HG03135 (cell line): ENCODE data around the gene ABCB10.
A peak's percentile ranks its signal among the peaks of the same experiment; 100 is the strongest.
"Not testable (repeated sequence)": the region's sequence is repeated elsewhere in the genome, so short reads cannot be mapped to it uniquely, and the experiment has no call there.

ENCODE experiments used
- ATAC-seq: cut with Tn5 transposase; IDR thresholded peaks from one replicate; pipeline ENCODE4 v1.9.1; 2021; ENCODE audit warnings: mild to moderate bottlenecking, moderate library complexity; ENCODE audit not compliant: unreplicated experiment

Gene ABCB10

DNA sequence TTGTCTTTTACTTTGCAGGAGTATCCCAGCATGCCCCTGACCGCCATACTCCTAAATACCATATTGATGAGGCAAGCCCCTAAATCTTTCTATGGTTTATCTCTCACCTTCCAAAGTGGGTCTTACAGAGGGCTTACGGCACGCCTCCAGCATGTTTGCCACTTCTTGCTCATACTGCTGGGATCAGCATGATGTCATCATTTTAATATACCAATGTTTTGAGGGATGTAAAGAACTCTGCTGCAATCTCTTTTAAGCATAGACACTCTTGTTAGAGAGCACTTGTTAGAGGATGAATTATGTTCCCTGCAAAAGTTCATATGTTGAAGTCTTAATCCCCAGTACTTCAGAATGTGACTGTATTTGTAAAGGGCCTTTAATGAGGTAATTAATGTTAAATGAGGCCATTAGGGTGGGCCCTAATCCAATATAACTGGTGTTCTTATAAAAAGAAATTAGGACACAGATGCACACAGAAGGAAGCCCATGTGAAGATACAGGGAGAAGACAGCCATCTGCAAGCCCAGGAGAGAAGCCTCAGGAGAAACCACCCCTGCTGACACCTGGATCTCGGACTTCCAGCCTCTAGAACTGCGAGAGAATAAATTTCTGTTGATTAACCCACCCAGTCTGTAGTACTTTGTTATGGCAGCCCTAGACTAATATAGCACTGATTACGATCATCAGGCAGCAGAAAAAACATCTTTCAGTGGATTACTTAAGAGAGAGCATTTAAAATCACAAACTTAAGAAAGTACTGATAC, 16.4 kb upstream of the ABCB10 start:
- no peak for ATAC-seq

GRCh38 chr1:229572286-229572685, 13.8 kb upstream of the ABCB10 start:
- ATAC-seq = no peak

- ATAC-seq = no peak
Measured at GRCh38 chr1:229570891-229571516, 12.5 kb upstream of the ABCB10 start.

DNA sequence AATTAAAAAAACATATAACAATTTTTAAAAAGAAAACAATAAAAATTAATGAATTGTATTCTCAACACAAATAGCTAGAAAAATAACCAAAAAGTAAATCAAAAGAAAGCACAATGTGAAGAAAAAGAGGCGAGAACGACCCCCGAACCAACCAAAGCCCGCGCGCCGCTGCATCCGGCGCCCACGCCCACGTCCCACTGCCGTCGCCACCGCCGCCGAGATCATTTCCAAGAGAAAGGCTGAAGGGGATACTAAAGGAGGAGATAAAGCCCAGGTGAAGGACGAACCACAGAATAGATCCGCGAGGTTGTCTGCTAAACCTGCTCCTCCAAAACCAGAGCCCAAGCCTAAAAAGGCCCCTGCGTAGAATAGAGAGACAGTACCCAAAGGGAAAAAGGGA, 11.8 kb upstream of the ABCB10 start:
- no peak for ATAC-seq

DNA sequence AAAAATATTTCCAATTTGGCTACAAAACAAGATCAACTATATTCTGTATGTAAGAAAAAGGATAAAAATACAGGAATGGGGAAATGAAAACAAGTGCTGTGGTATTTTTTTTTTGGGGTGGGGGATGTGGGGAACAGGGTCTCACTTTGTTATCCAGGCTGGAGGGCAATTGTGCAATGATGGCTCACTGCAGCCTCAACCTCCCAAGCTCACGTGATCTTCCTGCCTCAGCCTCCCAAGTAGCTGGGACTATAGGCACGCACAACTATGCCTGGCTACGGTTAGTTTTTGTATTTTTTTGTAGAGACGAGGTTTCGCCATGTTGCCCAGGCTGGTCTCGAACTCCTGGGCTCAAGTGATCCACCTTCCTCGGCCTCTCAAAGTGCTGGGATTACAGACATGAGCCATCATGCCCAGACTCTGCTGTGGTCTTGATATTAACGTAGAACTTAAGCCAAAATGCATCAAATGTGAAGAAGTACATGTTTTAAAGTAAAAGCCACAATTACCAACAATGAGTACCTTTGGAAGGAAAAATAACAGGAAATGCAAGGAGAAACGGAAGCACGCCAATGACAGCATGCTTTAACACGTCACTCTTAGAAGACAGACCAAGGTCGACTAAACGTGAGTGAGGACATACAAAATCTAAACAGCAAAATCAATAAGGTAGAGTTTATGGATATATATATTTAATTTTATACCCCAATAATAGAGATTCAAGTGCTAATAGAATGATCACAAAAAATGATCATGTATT, 8.8 kb upstream of the ABCB10 start:
- ATAC-seq = no peak

DNA sequence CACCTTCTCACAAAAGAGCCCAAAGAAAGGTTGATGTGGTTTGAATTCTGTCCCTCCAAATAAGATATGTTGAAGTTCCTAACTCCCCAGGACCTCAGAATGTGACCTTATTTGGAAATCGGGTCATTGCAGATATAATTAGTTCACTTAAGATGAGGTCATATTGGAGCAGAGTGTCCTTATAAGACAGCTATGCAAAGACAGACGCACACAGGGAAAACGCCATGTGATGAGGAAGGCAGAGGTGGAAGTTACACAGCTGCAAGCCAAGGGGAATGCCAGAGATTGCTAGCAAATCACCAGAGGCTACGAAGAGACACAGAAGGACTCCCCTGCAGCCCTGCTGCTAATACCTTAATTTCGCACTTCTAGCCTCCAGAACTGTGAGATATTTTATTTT, 5.2 kb upstream of the ABCB10 start:
- ATAC-seq = no peak

DNA sequence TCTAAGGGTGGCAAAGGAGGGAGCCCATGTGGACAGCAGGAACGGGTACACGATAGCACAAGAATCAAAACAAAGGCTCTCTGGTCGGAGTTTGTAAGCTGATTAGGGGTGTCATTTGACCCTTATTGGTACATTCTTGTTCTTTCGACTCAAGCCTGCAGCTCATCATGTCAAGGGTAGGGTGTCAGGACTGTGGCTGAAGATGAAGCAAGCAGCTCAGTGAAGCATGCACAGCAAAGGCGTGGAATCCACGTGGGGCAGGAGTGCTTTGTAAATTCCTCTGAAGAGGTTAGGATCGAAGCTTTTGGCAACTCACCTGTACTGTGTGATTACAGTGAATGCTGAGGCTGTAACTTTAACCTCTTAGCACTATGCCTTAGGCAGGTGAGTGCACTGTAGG, 4.7 kb upstream of the ABCB10 start:
- ATAC-seq = no peak

- no peak for ATAC-seq
Measured at GRCh38 chr1:229562686-229563085, 4.2 kb upstream of the ABCB10 start.

DNA sequence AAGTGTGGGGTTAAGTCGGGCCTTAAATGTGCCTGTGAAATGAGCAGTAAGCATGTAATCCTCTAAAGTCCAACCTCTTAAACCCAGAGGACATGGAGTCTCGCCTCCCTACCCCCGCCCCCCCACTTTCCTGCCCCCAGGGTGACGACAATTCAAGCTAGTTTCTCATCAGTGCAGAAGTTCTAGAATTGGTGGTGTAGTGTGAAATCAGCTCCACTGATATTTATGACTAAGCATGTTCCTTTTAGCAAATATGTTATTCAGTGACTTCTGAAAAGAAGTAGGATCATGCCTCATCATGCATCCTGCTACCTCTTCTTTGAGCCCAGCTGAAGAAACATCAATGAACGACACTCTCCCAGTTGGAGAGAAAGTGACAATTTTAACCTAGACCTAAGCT, 2.6 kb upstream of the ABCB10 start:
- no peak for ATAC-seq

- ATAC-seq = not testable (repeated sequence)
Measured at GRCh38 chr1:229560124-229560523, 1.6 kb upstream of the ABCB10 start.

DNA sequence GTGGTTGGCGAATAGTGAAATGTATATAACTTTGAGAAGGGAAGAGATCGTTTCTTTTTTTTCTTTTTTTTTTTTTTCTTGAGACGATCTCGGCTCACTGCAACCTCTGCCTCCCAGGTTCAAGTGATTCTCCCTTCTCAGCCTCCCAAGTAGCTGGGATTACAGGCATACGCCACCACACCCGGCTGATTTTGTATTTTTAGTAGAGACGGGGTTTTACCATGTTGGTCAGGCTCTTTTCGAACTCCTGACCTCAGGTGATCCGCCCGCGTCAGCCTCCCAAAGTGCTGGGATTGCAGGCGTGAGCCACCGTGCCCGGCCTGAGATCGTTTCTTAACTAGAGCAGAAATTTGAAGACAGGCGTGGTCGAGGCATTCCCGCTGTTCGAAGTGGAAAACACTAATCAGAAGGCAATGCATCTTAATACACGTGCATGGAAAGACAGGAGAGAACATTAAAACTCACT, 862 bp upstream of the ABCB10 start:
- not testable (repeated sequence) for ATAC-seq

DNA sequence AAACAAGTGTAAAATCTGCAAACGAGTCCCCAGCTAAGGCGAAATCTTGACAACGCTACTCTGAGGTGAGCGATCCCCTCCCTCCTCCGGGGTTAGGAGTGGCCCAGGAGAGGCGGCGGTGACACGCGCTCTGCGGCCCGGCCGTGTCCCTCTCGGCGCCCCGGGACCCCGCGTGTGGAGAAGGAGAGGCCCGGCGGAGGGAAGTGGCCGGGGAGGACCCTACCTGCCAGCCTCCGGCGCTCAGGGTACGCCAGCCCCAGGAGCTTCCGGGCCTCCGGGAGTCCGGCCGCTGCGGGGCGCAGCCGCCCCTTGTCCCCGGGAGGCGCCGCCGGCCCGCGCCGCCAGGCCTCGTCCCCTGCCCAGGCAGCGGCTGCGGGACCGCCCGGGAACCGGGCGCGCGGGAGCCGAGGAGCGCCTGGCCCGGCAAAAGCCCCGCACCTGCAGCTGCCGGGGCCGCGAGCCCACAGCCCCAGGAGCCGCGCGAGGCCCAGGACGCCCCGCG, 543 bp downstream of the ABCB10 start:
- peak; percentile 23 for ATAC-seq

DNA sequence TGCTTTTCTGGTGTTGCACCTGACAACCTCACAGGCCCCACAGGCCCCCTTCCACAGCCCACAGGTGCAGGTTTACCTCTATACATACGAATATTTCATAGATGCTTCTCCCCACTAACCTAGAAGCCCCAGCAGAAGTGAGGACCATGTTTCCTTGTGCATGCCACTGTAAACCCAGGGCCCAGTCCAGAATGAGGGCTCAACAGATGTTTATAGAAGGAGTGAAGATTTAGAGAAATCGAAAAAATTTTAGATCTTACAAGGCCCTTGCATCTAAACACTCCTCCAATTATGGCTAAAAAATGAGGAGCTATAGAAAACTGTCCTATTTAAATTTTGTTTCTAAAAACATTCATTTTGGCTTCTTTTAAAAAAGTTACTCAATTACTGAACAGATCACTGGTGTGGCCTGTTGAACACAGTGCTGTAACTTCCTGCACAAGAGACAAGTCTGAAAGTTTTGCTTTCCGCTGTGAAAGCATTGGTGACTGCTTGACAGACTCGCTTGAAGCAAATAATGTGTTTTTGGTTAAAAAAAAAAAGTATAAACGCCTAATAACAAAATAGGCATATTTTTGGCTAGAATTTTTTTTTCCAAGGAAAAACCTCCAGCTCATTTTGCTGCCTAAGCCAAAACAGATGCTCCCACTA, 1.2 kb downstream of the ABCB10 start:
- ATAC-seq = no peak

DNA sequence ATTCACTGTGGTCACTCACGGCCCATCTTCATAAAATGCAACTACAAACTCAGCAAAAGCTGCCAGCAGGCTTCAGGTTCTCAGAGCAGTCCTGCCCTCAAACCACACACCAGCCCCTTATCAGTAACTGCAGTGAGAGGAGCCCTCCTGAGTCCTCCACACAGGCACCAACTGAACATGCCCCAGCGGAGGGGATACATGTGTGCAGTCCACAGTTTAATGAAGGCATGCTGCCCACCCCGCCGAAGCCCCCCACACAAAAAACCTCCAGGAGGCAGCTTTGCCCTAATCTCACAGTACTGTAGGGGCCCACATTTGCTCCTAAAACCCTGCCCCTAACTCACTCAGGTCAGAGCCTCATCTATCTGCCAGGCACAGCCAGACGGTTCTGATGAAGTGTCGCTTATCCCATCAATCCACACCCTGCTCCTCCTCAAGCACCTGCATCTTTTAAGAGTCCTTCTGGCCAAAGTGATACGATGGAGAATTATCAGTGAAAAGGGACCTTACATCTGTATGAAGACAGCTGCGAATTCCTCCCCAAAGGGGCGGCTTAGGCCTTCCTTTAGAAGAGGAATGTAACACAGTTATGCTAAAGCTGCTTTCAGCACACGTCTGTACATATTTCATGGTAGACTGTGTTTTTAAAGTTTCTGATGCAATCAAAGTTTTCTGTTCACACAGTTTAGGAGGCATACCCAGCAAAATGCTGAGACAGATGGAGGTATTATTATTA, 3.5 kb downstream of the ABCB10 start:
- no peak for ATAC-seq

- ATAC-seq = no peak
Measured at GRCh38 chr1:229553621-229554130, 4.8 kb downstream of the ABCB10 start.

DNA sequence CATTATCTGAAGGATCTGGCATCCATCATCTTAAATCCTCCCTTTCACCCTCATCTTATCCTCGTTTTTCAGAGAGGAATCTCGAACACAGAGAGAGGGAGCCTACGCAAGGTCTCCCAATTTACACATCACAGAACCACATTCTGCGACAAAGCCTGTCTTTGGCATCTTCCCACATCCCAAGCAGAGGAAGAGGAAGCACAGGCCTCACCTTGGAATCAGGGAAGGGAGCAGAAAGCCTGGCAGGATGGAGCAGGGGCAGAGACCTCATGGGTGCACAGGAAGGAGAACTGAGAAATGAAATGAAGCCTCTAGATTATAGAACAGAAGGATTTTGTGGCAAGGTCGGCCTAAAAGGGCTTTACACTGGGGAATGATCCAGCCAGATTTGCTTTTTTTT, 5.8 kb downstream of the ABCB10 start:
- no peak for ATAC-seq

DNA sequence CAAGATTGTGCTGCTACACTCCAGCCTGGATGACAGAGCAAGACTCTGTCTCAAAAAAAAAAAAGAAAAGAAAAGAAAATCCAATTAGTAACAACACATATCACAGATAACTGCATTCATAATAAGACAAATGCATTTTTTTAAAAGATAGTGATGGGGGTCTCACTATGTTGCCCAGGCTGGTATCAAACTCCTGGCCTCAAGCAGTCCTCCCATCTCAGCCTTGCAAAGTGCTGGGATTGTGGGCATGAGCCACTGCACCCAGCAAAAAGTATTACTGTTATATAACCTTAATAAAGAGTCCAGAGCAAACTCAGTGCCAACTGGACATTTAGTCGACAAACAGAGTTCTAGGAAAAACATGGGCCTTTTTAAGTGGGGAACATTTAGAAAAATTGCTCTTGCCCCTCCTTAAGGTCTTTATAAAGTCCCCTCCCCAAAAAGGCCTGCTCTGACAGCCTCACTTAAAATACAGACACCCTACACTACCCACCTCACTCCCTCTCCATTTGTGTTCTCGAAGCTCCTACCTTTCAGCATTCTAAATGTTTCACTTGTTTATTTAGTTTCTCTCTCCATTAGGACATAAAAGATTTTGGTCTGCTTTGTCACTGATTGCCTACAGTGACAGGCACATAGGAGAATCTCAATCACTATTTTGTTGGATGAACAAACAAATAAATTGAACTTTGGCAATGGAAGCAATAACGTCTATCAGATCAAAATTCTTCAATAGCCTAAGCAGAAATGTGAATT, 7.5 kb downstream of the ABCB10 start:
- no peak for ATAC-seq

DNA sequence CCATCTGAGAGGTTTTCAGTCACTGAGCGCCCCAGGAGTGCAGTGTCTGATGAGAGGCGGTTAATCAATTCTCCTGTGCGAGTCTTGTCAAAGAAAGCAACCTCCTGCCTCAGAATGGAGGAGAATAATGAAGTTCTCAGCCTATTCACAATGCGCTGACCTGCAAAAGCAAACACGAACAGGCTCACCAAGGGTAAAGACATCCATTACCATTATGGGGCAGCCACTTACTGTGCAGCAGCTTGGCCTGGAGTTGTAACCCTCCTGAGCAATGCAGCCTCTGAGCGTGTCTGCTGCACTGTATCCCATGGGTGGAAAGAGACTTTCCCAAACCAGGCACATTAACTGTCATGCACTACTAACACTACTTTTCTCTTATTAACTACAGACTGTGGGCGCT, 11.0 kb downstream of the ABCB10 start:
- ATAC-seq = no peak

DNA sequence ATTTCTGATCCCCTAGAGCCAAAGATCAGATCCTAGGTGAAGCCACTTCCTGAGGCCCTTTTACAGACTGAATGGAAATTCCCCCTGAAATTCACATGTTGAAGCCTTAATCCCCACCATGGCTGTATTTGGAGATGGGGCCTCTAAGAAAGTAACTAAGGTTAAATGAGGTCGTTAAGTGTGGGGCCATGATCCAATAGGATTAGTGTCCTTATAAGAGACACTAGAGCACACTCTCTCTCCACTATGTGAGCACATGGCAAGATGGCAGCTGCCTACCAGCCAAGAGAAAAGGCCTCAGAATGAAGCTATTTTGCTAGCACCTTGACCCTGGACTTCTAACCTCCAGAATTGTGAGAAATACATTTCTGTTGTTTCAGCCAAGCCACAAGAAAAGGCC, 13.9 kb downstream of the ABCB10 start:
- no peak for ATAC-seq
